ENCODE data around the gene SPATC1L.

Gene SPATC1L

DNA sequence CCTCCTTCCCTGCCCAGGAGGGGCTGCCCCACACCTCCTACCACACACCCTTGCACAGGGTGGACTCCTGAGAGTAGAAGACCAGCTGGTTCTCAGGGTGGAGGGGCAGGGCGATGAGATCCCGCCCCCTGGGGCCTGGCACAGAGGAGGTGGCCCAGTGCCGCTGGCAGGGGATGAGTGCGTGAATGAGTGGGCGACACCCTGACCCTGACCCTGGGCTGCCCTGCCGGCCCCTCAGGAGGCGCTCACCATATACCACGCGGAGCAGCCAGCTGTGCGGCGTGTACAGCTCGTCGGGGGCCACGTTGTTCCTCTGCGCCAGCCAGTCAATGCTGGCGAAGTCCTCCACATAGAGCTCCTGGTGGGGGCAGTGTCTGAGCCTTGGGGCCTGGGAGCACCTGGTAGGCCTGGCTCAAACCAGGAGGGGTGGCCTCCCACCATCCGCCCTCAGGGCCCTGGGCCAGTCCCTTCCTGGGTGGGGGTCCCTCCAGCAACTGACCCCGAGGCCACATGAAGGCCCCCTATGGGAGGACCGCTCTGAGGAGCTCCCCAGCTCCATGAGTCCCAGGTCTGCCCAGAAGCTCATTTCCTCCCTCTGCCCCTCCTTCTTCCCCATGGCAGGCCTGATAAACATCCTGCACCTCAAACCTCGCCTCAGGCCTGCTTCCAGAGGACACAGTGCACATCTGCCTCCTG is 31.3 kb upstream of the SPATC1L start:
- DNase-seq (ENCODE audit: low read depth, low spot score): no peak

GRCh38 chr21:46214478-46215340 is 30.4 kb upstream of the SPATC1L start:
- no peak for DNase-seq (ENCODE audit: low read depth, low spot score)

DNA sequence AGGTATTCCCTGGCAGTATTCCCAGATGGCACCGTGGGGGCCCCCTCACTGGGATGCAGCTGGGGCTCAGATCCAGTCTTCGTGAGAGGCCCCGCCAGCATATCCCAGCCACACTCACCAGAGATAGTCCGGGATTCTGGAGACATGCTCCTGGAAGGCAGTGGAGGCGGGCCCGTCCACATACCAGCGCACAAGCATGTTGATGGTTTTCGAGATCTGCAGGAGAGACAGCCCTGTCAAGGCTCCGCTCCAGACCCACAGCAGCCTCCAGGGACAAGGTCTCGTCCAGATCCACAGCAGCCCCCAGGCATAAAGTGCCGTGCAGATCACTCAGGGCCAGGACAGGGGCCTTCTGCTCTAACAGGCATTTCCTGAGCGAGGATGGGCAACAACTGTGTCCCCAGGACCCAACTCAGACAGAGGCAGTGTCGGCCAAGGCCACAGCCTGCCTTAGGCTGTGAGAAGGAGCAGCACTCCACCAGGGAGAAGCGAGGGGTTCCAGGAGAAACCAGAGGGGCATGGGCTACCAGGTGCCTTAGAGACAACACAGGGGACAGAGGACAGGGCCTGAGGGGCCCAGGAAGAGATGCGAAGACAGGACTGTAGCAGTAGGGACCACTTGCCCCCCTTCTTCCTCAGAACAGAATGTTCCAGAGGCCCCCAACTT is 29.5 kb upstream of the SPATC1L start:
- no peak for DNase-seq (ENCODE audit: low read depth, low spot score)

- DNase-seq (ENCODE audit: low read depth, low spot score): no peak
Observed at GRCh38 chr21:46212721-46213484, 28.6 kb upstream of the SPATC1L start.

GRCh38 chr21:46211786-46212720 is 27.8 kb upstream of the SPATC1L start:
- no peak for DNase-seq (ENCODE audit: low read depth, low spot score)

- no peak for DNase-seq (ENCODE audit: low read depth, low spot score)
Observed at GRCh38 chr21:46211376-46211775, 27.1 kb upstream of the SPATC1L start.

- no peak for DNase-seq (ENCODE audit: low read depth, low spot score)
Observed at GRCh38 chr21:46210378-46211136, 26.3 kb upstream of the SPATC1L start.

DNA sequence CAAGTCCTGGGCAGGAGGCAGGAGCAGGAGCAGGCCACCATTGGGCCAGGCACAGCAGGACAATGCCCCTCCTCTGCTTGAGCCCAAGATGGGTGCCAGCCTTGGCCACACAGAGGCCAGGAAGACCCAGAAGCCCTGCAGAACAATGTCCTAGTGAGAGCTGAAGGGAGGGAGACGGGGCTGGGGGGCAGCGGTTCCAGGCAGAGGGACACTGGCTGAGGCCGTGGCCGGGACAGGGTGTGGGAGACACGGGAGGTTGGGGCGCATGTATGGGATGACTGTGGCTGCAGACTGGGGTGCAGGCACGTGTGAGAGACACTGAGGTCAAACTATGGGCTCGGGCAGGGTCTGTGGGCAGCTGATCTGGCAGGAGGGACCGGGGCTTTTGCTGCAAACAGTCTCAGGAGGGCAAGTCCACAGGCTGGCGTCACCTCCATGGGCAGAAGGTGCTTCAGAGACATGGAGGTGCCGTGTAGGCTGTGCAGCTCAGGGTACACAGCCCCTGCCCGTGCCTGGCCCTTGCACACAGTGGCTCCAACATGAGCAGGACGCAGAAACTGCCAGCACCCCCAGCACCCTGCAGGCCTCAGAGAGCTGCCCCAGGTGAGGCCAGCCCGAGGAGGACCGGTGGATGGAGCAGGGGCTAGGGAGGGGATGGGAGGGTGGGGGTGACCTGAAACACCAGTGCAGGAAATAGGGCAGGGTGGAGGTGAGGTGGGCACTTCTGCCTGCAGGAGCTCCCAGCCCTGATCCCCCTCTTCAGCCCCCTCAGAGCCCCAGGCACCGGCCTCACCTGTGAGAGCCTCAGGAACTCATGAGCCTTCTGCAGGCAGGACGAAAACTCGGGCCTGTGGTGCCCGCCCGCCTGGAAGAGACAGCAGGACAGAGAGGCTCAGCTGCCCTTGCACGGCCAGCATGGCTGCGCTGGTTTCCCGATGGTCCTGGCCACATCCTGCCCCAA is 24.8 kb upstream of the SPATC1L start:
- no peak for DNase-seq (ENCODE audit: low read depth, low spot score)

- no peak for DNase-seq (ENCODE audit: low read depth, low spot score)
Observed at GRCh38 chr21:46207920-46208591, 23.8 kb upstream of the SPATC1L start.

- no peak for DNase-seq (ENCODE audit: low read depth, low spot score)
Observed at GRCh38 chr21:46207006-46207919, 23.0 kb upstream of the SPATC1L start.

GRCh38 chr21:46206163-46207005 is 22.1 kb upstream of the SPATC1L start:
- DNase-seq (ENCODE audit: low read depth, low spot score): no peak

DNA sequence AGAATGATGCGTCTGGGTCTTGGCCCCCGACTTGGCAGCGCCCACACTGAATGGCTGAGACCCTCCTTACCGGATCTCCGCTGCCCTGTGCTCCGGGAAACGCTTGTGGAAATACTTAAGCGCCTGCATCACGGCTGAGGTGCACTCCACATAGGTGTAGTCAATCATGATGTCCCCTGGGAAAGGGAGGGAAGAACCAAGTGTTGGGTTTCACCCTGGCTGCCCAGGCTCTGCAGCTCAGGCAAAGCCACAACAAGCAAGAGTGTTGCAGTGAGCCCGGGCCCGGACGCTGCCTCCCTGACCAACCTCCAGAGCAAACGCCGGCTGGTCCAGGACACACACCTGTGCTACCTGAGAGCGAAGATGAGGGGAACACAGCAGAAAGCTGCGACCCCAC is 21.5 kb upstream of the SPATC1L start:
- no peak for DNase-seq (ENCODE audit: low read depth, low spot score)

DNA sequence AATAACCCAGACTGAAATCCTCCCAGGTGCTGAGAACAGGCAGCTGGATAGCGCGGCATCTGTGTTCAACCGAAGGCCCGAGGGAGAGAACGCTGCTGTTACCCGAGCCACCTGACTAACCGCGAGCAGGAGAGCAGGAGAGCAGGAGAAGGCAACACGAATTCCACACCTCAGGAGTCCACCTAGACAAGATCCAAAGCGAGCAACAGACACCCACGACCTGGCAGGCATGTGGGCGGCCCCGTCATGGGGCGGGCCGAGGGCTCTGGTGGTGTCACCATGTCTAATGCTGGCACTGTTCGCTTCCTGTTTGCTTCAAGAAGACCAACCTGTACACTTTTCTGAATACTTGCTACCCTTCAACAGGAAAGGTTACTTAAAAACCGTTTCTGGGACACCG is 20.9 kb upstream of the SPATC1L start:
- DNase-seq (ENCODE audit: low read depth, low spot score): no peak

DNA sequence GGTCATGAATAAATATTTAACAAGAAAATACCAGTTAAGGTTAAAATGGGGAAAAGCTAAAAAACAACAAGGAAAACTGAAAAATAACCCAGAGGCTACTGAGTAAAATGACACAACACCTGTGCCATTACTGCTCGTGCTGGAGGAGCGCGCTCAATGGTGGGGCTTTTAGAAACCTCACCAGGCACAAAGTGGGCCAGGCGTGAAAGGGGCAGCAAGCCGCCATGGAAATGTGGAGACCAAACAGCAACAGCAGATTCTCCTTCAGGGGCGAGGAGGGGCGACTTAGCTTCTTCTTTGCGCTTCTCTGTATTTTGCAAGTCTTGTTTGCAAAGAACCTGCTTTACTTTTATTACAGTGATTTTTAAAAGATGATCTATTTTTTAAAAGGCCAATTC is 18.9 kb upstream of the SPATC1L start:
- DNase-seq (ENCODE audit: low read depth, low spot score): no peak

- no peak for DNase-seq (ENCODE audit: low read depth, low spot score)
Observed at GRCh38 chr21:46202592-46203202, 18.4 kb upstream of the SPATC1L start.

All from activated CD4-positive, CD25-positive, alpha-beta regulatory T cell treated with anti-CD3 and anti-CD28 coated beads, Interleukin-2, amount 50 U/mL, for 16 hours (primary cell).